ENCODE measurements around the gene STX4. TPM values are rescaled to one million over a fixed set of nuclear protein-coding genes. Genes with fewer than 3 reads are reported as not detected.

STX4 gene
- total RNA-seq, 4 donors from 2014 or later = 14.9 to 24.3 (median 21.4) TPM

- no peaks in the 10 kb centered on the region for H3K4me1 ChIP-seq
- ATAC-seq = no peak
- no peak for DNase-seq
- no peaks in the 10 kb centered on the region for H3K9me3 ChIP-seq
- no peak overlapping the region for H3K27ac ChIP-seq
- TF ChIP-seq POLR2A (IDR thresholded peaks at IDR 0.05) (no peak), CTCF (IDR thresholded peaks at IDR 0.05 in 4 of 5, conservative IDR thresholded peaks at IDR 0.05 in 1 of 5) (no peak)
- intact Hi-C loops (cut with DNase I; ENCODE audit: low total_unique reads) = no loop called here
- H3K4me3 ChIP-seq = no peak overlapping the region
- in situ Hi-C loops (cut with MboI; ENCODE audit: low sequenced_read_pairs in 4 of 4) = loop anchor here in 1 of 4 donors (25.0 kb wide), 1 partner anchor 96 kb away; the partner anchor contains the start of gene HSD3B7
- H3K27me3 ChIP-seq = no peaks in the 10 kb centered on the region
- H3K36me3 ChIP-seq = peaks cover 0 to 30% of the 10 kb centered on the region in 2 donors
Measured at GRCh38 chr16:31083556-31083955, 50.2 kb downstream of the STX4 start.

GRCh38 chr16:31083981-31084380, 50.6 kb downstream of the STX4 start:
- in situ Hi-C loops (cut with MboI; ENCODE audit: low sequenced_read_pairs in 4 of 4) = loop anchor here in 1 of 4 donors (25.0 kb wide), 1 partner anchor 97 kb away; the partner anchor contains the start of gene HSD3B7

GRCh38 chr16:31084584-31085302, 51.4 kb downstream of the STX4 start:
- Histone ChIP-seq H3K27me3 (no peaks in the 10 kb centered on the region), H3K36me3 (peaks cover 0 to 18% of the 10 kb centered on the region in 2 donors), H3K4me1 (no peaks in the 10 kb centered on the region), H3K4me3 (no peak overlapping the region), H3K9me3 (no peaks in the 10 kb centered on the region), H3K27ac (no peak overlapping the region)
- intact Hi-C loops (cut with DNase I; ENCODE audit: low total_unique reads) = no loop called here
- ATAC-seq = no peak
- in situ Hi-C loops (cut with MboI; ENCODE audit: low sequenced_read_pairs in 4 of 4) = loop anchor here in 1 of 4 donors (25.0 kb wide), 1 partner anchor 97 kb away; the partner anchor contains the start of gene HSD3B7
- no peak for DNase-seq
- no peak for TF ChIP-seq POLR2A (IDR thresholded peaks at IDR 0.05)
- no peak for TF ChIP-seq CTCF (IDR thresholded peaks at IDR 0.05 in 4 of 5, conservative IDR thresholded peaks at IDR 0.05 in 1 of 5)

More at GRCh38 chr16:31083981-31084380, 50.6 kb downstream of the STX4 start:
- no peak for ATAC-seq
- no peak for DNase-seq
- Histone ChIP-seq H3K27me3 (no peaks in the 10 kb centered on the region), H3K4me3 (no peak overlapping the region), H3K27ac (no peak overlapping the region), H3K9me3 (no peaks in the 10 kb centered on the region), H3K36me3 (peaks cover 0 to 26% of the 10 kb centered on the region in 2 donors), H3K4me1 (no peaks in the 10 kb centered on the region)
- intact Hi-C loops (cut with DNase I; ENCODE audit: low total_unique reads) = no loop called here
- TF ChIP-seq CTCF (IDR thresholded peaks at IDR 0.05 in 4 of 5, conservative IDR thresholded peaks at IDR 0.05 in 1 of 5) (no peak), POLR2A (IDR thresholded peaks at IDR 0.05) (no peak)

GRCh38 chr16:31085411-31085810, 52.1 kb downstream of the STX4 start:
- H3K27ac ChIP-seq = no peak overlapping the region

More at GRCh38 chr16:31085411-31085810, 52.1 kb downstream of the STX4 start:
- peaks cover 0 to 13% of the 10 kb centered on the region in 2 donors for H3K36me3 ChIP-seq
- DNase-seq (no peak), ATAC-seq (no peak)
- intact Hi-C loops (cut with DNase I; ENCODE audit: low total_unique reads) (no loop called here), in situ Hi-C loops (cut with MboI; ENCODE audit: low sequenced_read_pairs in 4 of 4) (loop anchor here in 1 of 4 donors (25.0 kb wide), 1 partner anchor 98 kb away; the partner anchor contains the start of gene HSD3B7)
- H3K4me1 ChIP-seq = no peaks in the 10 kb centered on the region
- no peaks in the 10 kb centered on the region for H3K27me3 ChIP-seq
- TF ChIP-seq POLR2A (IDR thresholded peaks at IDR 0.05) (no peak), CTCF (IDR thresholded peaks at IDR 0.05 in 4 of 5, conservative IDR thresholded peaks at IDR 0.05 in 1 of 5) (no peak)
- no peaks in the 10 kb centered on the region for H3K9me3 ChIP-seq
- no peak overlapping the region for H3K4me3 ChIP-seq
